IPS-NIHi11 (cell line): ENCODE results near the gene SFXN1.
A peak's percentile ranks its signal among the peaks of the same experiment; 100 is the strongest.
"Not testable (repeated sequence)": the region's sequence is repeated elsewhere in the genome, so short reads cannot be mapped to it uniquely, and the experiment has no call there.

ENCODE experiments used
- DNase-seq: peaks from one replicate; pipeline ENCODE4 v3.0.0; 2012; ENCODE audit warnings: mixed read lengths, low spot score

Gene SFXN1

DNA sequence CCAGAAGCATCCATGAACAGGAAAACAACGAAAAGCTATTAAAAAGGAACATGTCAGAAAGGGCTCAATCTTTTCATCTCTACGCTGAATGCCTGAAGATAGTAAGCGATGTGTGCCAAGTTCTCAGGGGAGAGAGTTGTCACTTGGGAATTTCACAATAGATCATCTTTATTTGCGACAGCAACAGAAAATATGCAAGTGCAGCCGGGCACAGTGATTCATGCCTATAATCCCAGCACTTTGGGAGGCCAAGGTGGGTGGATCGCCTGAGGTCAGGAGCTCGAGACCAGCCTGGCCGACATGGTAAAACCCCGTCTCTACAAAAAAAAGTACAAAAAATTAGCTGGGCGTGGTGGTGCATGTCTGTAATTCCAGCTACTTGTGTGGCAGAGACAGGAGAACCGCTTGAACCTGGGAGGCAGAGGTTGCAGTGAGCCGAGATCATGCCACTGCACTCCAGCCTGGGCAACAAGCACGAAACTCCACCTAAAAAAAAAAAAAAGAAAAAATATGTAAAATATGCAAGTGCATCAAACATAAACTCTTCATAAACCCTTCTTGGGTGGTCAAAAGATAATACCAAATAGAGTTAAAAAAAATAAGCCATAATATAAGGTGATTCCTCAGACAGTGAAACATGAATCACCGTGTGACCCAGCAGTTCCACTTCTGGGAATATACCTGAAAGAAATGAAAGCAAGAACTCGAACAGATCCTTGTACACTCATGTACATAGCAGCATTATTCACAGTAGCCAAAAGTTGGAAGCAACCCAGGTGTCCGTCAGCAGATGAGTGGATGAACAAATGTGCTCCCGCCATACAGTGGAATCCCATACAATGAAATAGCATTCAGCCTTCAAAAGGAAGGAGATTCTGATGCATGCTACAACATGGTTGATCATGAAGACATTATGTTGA, 16.2 kb downstream of the SFXN1 start:
- DNase-seq = no peak

DNA sequence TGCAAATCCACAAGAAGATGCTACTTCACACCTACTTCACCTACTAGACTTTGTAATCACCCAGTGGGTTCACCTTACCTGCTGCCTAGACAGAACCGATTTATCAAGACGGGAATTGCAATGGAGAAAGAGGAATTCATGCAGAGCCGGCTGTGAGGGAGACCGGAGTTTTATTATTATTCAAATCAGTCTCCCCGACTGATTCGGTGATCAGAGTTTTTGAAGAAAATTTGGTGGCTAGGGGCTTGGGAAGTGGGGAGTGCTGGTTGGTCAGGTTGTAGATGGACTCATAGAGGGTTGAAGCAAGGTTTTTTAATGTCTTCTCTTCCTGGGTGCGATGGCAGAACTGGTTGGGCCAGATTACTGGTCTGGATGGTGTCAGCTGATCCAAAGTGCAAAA, 23.4 kb downstream of the SFXN1 start:
- no peak for DNase-seq

GRCh38 chr5:175507671-175508070, 29.3 kb downstream of the SFXN1 start:
- not testable (repeated sequence) for DNase-seq

DNA sequence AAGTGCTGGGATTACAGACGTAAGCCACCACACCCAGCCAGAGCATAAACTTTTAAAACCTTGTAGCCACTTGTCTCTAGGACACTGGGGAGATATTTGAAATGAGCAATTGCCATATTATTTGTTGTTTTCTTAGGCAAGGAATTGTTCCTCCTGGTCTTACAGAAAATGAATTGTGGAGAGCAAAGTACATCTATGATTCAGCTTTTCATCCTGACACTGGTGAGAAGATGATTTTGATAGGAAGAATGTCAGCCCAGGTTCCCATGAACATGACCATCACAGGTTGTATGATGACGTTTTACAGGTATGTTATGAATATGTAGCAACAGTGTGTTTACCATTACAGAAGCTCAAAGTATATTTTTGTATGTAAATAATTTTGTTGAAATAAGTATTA, 30.5 kb downstream of the SFXN1 start:
- DNase-seq = no peak

GRCh38 chr5:175513297-175513696, 34.9 kb downstream of the SFXN1 start:
- no peak for DNase-seq

GRCh38 chr5:175513726-175514125, 35.4 kb downstream of the SFXN1 start:
- no peak for DNase-seq

DNA sequence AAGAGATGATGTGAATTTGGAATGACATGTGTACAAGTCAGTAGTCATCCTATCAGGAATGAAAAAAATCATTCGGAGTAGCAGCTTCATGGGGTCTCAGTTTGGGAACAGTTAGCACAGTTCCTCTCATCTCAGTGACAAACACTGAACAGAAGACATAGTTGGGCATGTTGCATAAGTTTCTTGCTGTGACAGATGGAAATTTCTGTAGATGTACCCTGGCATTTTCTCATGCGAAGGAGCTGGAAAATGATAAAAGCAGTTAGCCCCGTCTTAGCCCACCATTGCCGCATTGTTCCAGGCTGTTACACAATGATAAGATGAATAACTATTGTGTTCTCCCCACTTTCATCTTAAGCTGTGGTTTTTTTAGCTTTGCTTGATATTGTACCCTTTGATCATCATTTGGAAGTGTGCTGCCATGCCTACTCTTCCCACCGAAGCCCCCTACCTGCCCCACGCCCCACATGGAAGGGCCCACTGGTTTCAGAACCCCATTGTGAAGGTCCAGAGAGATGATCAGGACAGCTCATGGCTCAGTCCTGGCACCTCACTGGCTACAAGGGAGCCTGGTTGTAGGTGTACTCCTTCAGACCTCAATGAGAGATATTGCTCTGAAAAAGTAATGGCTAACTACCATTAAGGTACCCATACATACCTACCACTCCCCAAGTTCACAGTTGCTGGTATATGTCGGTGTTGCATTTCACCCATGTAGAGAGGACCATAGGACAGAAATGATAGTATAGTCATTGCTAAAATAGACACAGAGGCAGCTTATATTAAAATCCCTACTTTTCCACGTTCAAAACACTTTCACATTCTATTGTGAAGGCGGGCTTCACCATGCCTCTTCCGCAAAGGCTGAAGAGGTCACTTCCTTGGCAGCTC, 38.8 kb downstream of the SFXN1 start:
- DNase-seq = no peak

DNA sequence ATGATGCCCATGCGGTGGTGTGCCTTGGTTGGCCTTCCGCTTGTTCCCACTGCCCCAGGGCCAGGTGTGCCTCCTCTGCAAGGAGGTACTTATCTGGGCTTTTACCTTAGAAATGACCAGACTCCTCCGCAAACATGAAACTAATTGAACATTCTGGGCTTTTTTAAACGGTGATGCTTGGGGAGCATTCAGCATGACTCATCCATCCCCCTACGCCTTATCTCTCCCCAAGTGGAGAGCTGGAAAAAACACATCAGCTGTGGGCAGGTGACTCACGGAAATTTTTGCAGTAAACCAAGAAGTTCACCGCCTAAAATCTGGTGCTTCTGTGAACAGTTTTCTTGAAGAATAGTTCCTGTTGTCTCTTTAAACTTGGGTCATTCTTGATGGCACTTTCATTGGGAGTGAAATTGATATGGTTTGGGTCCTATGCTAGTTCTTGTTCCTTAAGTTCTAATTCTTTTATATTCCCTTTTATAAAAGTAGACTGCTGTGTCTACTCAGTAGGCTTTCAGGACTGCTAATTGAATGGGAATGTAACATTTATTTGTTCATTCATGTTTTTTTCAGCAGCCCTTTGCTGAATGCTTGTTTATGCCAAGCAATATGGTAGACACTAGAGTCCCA, 39.6 kb downstream of the SFXN1 start:
- DNase-seq = no peak

DNA sequence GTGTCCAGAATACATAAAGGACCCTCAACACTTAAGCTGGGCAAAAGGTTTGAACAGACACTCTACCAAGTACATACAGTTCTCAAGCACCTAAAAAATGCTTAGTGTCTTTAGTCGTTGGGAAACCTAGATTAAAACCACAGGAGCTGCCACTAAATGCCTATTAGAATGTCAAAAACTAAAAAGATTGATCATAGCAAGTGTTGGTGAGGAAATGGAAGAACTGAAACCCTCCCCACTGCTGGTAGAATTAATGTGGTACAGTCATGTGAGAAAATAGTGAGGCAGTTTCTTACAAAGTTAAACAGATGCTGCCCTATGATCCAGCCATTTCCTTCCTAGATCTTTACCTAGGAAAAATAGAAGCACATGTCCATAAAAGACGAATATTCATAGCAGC, 40.6 kb downstream of the SFXN1 start:
- DNase-seq = no peak

DNA sequence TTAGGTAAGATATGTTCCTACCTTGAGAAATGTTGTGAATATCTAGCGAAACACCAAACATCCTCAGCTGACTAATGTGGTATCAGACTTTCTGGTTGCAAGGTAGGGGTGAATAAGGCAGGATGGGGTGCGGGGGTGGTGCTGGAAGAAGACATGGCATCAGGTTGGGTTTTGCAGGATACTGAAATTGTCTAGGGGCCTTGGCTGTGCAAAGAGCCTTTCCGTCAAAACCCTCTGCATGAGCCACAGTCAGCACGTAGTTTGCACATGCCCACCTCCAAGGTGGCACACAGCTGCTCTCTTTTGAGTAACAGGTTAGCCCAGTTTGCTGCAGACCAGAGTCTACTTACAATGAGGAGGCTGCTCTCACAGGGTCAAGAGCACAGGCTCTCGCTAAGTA, 42.0 kb downstream of the SFXN1 start:
- DNase-seq = no peak

DNA sequence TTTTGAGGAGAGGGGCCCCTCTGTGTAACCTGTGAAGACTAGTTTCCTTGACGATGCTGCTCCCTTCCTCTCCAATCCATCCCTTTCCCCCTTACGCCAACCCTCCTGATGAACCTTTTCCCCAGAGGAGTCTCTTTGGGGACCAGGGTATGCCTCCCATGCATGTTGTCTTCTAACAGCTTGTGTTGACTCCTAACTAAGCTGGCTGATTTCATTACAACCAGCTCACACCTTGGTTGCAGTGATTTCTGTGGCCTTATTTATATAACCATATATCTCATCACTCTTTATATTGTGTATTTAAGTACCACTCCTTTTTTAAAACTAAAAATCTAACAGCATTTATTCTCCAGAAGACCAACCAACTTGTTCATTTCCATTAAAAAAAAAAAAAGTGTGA, 42.5 kb downstream of the SFXN1 start:
- no peak for DNase-seq

DNA sequence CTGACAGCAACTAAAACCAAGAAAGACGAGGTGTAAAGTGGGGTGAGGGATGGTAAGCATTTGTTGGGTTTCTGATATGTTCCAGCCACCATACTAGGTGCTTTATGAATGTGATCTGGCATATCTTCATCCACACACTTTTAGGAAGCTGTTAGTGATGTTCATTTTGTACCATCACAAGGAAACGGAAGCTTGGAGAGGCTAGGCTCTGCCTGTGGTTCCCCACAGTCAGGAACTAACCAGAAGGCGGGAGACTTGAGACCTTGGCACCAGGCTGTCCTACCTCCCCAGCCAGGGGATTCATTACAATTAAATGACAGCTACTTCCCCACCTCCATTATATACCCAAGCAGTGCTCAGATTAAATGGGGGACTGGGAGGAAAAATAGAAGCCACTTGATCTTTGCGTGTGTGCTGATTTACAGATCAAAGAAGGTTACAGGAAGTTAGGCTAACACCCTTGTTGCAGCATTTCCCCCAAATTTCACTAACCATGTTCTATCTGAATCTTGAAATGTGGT, 43.0 kb downstream of the SFXN1 start:
- no peak for DNase-seq

DNA sequence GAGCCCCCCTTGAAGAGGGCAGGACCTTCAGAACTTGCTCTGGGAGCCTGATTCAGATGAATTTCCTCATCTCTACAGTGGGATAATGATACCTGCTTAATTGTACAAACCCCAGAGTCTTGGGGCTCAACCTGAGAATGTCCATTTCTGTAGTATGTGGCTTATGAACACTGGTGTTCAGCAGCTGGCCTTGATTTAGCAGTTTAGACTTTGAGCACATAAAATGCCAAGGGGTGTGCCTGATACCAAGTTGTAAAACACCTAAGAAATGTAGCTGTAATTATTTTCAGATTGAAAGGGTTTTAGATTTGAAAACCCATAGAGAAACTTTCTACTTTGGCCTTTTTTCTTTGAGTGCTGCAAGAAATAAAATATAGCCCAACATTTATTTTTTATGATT, 44.9 kb downstream of the SFXN1 start:
- no peak for DNase-seq

- DNase-seq = no peak
Observed at GRCh38 chr5:175524211-175524610, 45.9 kb downstream of the SFXN1 start.

- DNase-seq = no peak
Observed at GRCh38 chr5:175526691-175527090, 48.3 kb downstream of the SFXN1 start.

DNA sequence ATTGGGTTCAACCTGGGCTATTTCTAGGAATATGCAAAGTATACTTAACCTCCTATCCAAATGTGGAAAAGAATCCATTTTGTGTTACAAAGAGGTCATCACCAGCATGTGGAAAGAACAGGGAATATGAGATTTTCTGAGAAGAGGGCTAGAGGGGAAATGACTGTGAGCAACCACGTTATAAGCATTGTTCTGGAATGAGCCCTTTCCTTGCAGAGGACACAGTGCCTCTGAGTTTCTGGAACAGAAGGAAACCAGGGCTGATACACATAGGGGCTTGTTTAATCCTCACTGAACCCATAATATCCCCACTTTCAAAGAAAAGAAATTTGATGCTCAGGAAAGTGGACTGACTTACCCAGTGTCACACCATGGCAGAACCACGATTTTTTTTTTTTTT, 53.0 kb downstream of the SFXN1 start:
- DNase-seq = no peak

GRCh38 chr5:175534070-175534932, 55.9 kb downstream of the SFXN1 start:
- peak; percentile 93 for DNase-seq

GRCh38 chr5:175535331-175535730, 57.0 kb downstream of the SFXN1 start:
- not testable (repeated sequence) for DNase-seq

DNA sequence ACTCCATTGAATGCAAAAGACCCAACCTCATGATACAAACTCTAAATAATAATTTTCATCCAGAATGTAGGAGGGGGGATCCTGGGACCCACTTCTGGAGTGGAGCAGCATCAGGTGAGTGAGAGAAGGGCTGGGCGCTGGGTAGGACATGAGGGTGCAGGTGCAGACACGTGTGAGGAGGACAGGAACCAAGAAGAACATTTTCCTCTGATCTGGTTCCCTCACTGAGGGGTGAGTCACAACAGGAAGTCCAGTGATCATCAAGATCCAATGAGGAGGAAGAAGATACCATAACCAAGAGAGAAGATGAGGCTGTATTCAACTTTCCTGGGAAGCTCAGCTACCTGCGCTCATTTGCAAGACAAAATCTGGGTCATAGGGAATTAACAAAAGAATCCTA, 57.4 kb downstream of the SFXN1 start:
- no peak for DNase-seq

GRCh38 chr5:175538576-175538975, 60.2 kb downstream of the SFXN1 start:
- DNase-seq = no peak

- no peak for DNase-seq
Observed at GRCh38 chr5:175539936-175540335, 61.6 kb downstream of the SFXN1 start.
